Spleen (tissue), 7 donors: Measurements from ENCODE around the gene RAB6D.

Experiments used
- CTCF ChIP-seq, 11 experiments: fragments of 200-600 bp in 7 of 11; fragments of 450-650 bp in 4 of 11; sonication (generic) in 4 of 11; IDR thresholded peaks in 8 of 11; conservative IDR thresholded peaks in 3 of 11; 1 replicate in 7 of 11; 2 replicates in 4 of 11; pipeline versions ENCODE4 v1.4.0 to v1.8.0; 2016 to 2021; ENCODE audit warnings: antibody characterized with exemption in 11 of 11, inconsistent platforms in 4 of 11, mild to moderate bottlenecking in 1 of 11
- POLR2A ChIP-seq, 3 donors: fragments of 450-650 bp; IDR thresholded peaks; one replicate each; pipeline ENCODE4 v1.5.1; 2017; ENCODE audit warnings: antibody characterized with exemption in 3 of 3, mild to moderate bottlenecking in 1 of 3
- POLR2AphosphoS5 ChIP-seq, 3 donors: sonication (generic); formaldehyde crosslinking; IDR thresholded peaks; one replicate each; pipeline ENCODE4 v1.5.1; 2017; ENCODE audit warnings: antibody characterized with exemption in 3 of 3
- donor health status: DM: no; HTN: no; CAD: no; lungs with moderate emphysema.
- donor health status: DM: no; HTN: no; CAD: no.
- donor health status: DM: no; HTN: no; CAD: no.

GRCh38 chr2:131389657-131390056 is 25.7 kb upstream of the RAB6D start:
- no peak for TF ChIP-seq CTCF (IDR thresholded peaks at IDR 0.05 in 8 of 11, conservative IDR thresholded peaks at IDR 0.05 in 3 of 11)
- TF ChIP-seq POLR2A (IDR thresholded peaks at IDR 0.05): no peak
- TF ChIP-seq POLR2AphosphoS5 (IDR thresholded peaks at IDR 0.05): no peak
